Spleen (tissue), 7 donors: ENCODE data around the gene WDR82.
A peak's percentile ranks its signal among the peaks of the same experiment; 100 is the strongest.

Experiments
- POLR2A ChIP-seq, 3 donors: fragments of 450-650 bp; IDR thresholded peaks; one replicate each; pipeline ENCODE4 v1.5.1; 2017; ENCODE audit warnings: antibody characterized with exemption in 3 of 3, mild to moderate bottlenecking in 1 of 3
- POLR2AphosphoS5 ChIP-seq, 3 donors: sonication (generic); formaldehyde crosslinking; IDR thresholded peaks; one replicate each; pipeline ENCODE4 v1.5.1; 2017; ENCODE audit warnings: antibody characterized with exemption in 3 of 3
- TF ChIP-seq, protein P1 (sequence below), 11 experiments: fragments of 200-600 bp in 7 of 11; fragments of 450-650 bp in 4 of 11; sonication (generic) in 4 of 11; IDR thresholded peaks in 8 of 11; conservative IDR thresholded peaks in 3 of 11; 1 replicate in 7 of 11; 2 replicates in 4 of 11; pipeline versions ENCODE4 v1.4.0 to v1.8.0; 2016 to 2021; ENCODE audit warnings: antibody characterized with exemption in 11 of 11, inconsistent platforms in 4 of 11, mild to moderate bottlenecking in 1 of 11
- donor health status: DM: no; HTN: no; CAD: no; lungs with moderate emphysema.
- donor health status: DM: no; HTN: no; CAD: no.
- donor health status: DM: no; HTN: no; CAD: no.

DNA sequence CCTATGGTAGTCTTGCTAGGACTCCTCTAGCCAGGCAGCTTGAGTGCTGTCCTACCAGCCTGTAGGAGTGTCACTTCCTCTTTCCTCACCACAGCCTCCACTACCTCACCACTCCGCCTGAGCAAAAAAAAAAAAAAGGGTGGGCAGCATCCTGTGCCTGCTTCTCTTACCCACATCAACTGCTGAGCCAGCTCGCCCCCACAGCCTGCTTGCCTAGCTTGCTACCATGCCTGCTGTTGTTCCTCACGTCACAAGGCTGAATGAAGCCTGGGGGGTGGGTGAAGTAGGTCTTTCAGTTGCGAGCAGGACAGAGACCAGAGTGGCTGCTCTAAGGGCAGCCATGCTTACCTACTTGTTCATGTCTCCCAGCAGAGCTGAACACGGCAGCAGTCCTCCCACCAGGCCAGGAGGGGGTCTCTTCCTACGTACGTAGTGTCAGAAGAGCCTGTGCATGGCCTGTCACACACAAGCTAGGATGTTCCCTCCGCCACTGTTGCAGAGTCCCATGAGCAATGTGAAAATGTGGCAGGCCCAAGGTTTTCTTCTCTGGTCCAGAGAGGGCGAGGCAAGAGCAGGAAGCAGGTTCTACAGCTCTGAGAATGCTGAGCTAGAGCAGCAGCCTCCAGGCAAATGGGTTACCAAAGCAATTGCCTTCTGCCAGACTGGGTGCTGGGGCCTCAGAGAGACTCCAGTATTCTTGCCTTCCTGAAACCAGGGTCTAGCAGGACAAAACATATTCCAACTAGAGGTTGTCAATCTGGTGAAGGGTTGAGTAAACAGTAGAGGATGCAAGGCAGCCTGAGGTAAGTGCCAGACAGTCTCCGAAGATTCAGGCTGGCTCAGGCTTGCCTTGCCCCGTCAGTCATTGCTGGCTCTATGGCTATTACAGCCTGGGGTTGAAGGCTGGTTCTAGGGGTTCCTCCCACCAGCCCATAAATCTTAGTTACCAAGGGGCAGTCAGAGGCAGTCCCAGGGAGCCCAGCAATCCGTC lies 24.8 kb downstream of the WDR82 start:
- TF ChIP-seq POLR2A (IDR thresholded peaks at IDR 0.05), result no peak
- TF ChIP-seq, protein P1, sequence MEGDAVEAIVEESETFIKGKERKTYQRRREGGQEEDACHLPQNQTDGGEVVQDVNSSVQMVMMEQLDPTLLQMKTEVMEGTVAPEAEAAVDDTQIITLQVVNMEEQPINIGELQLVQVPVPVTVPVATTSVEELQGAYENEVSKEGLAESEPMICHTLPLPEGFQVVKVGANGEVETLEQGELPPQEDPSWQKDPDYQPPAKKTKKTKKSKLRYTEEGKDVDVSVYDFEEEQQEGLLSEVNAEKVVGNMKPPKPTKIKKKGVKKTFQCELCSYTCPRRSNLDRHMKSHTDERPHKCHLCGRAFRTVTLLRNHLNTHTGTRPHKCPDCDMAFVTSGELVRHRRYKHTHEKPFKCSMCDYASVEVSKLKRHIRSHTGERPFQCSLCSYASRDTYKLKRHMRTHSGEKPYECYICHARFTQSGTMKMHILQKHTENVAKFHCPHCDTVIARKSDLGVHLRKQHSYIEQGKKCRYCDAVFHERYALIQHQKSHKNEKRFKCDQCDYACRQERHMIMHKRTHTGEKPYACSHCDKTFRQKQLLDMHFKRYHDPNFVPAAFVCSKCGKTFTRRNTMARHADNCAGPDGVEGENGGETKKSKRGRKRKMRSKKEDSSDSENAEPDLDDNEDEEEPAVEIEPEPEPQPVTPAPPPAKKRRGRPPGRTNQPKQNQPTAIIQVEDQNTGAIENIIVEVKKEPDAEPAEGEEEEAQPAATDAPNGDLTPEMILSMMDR (IDR thresholded peaks at IDR 0.05 in 8 of 11, conservative IDR thresholded peaks at IDR 0.05 in 3 of 11), result no peak
- TF ChIP-seq POLR2AphosphoS5 (IDR thresholded peaks at IDR 0.05), result peak; percentile 60 to 92 (median 86)
